COLO668 (cell line): ENCODE measurements around the gene CDC20.

Experiments
- DNase-seq: peaks from one replicate; lab custom pipeline; 2025; ENCODE audit not compliant: unreplicated experiment; lab: John Stamatoyannopoulos, UW

CDC20 gene

GRCh38 chr1:43327549-43328292 is 31.1 kb upstream of the CDC20 start:
- no peak for DNase-seq

GRCh38 chr1:43329995-43330751 is 28.6 kb upstream of the CDC20 start:
- DNase-seq: no peak

GRCh38 chr1:43331688-43332087 is 27.1 kb upstream of the CDC20 start:
- DNase-seq: no peak

DNA sequence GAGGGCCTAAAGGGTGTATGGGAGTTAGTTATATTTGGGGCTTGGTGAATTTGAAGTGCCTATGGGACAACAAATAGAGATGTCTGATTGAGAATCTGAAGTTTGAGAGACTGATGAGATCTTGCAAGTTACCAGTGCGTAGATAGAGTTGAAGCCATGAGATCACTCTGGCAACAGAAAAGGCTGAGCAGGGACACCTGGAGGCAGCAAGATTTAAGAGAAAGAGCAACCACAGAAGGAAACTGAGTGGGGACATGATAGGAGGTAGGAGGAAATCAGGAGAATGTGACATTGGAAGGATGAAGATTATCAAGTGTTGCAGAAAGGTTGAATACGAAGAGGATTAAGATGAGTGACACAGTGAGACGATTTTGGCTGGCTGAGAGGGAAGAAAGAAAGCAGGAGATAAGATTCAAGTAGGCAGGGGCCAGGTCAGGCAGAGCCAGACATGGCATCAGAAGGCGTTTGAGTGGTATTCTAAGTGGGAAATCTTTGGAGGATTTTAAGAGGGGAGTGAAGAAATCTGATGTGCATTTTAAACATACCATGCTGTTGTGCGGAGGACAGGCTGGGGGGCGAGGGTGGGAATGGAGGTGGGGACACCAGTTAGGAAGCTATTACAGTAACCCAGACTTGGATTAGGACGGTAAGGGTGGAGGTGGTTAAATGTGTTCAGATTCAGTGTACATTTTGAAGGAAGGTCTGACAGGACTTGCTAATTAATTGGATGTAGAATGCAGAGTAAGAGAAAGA is 24.2 kb upstream of the CDC20 start:
- DNase-seq: no peak

GRCh38 chr1:43337588-43337987 is 21.2 kb upstream of the CDC20 start, which contains the start of gene MPL:
TSS of gene MPL (plus strand) at chr1:43337818. CDS start at chr1:43337849, 31 bp downstream.
- no peak for DNase-seq

GRCh38 chr1:43338001-43338400 is 20.8 kb upstream of the CDC20 start:
- no peak for DNase-seq

- DNase-seq: no peak
Measured at GRCh38 chr1:43339584-43340232, 19.1 kb upstream of the CDC20 start.

DNA sequence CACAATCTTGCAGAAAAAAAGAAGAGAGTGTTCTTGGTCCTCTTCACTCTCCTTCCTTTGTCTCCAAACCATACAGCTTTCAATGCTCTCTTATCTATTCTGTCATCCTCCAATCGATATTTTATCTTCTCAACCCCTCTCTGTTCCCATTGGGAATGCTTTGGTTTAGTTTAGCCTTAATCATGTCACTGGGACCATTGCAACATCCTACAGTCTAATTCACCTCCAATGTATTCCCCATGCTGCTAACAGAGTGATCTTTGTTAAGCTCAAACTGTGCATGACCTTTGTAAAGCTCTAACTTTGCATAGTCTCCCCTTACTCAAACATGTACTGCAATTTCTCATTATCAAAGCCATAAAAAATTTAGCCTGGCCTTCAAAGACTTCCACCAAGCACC is 18.2 kb upstream of the CDC20 start:
- DNase-seq: no peak

- no peak for DNase-seq
Measured at GRCh38 chr1:43344267-43344850, 14.4 kb upstream of the CDC20 start.

- no peak for DNase-seq
Measured at GRCh38 chr1:43345120-43345519, 13.7 kb upstream of the CDC20 start.

- no peak for DNase-seq
Measured at GRCh38 chr1:43346636-43347035, 12.1 kb upstream of the CDC20 start.

DNA sequence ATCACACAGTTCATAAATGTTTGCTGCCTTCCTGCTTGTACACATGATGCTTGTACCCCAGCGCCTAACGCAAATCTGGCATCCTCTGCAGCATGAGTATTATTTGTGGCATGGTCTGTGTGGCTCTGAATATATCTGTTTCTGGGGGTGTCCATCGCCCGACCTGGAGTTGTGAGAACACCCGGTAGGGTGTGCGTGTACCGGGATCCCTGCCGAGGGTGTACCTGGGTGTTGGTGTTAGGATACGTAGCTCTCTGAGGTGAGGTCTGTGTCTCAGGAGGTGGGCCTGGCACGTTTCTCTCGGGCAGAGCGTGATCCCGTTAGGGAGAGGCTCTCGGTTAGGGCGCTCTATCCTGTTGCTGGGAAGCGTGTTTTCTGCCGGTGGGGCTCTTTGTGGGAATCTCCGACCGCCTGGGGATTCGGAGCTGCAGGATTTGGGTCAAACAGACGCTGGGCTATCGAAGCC is 10.4 kb upstream of the CDC20 start:
- DNase-seq: peak; percentile 90

GRCh38 chr1:43348809-43349593 is 9.8 kb upstream of the CDC20 start:
- DNase-seq: peak; percentile 99

- DNase-seq: no peak
Measured at GRCh38 chr1:43349594-43350306, 9.0 kb upstream of the CDC20 start.

DNA sequence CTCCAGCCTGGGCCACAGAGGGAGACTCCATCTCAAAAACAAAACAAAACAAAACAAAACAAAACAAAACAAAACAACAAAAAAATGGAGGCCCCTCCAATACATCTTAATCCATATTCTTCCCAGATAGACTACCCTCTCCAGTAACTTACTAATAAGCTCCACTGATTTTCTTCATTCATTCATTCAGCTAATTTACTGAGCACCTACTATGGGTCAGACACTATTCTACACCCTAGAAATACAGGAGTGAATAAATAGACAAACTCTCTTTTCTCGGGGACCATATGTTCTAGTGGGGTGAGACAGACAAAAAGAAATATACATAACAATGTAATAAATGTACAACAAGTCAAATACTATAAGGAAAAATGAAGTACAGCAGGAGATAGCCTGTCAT is 7.8 kb upstream of the CDC20 start:
- no peak for DNase-seq

GRCh38 chr1:43351421-43352350 is 7.1 kb upstream of the CDC20 start:
- DNase-seq: no peak

DNA sequence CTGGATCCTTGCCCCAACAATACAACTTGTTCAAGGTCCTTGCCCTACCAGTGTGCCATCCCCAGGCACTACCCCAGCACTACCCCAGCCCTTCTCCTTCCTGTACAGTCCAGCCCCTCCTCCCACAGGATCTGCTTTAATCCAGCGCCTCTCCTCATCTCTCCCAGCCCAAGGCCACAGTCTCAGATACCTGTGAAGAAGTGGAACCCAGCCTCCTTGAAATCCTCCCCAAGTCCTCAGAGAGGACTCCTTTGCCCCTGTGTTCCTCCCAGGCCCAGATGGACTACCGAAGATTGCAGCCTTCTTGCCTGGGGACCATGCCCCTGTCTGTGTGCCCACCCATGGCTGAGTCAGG is 6.5 kb upstream of the CDC20 start:
- no peak for DNase-seq

GRCh38 chr1:43352881-43353280 is 5.9 kb upstream of the CDC20 start:
- DNase-seq: no peak
